22Rv1 (cell line): Measurements from ENCODE around the gene KRT9.

Source experiments
- ZFX ChIP-seq: fragments of 450-650 bp; IDR thresholded peaks from 2 replicates; pipeline ENCODE4 v1.6.1; 2017; ENCODE audit warnings: antibody characterized with exemption, borderline replicate concordance
- TF ChIP-seq, protein P1 (sequence below): fragments of 450-650 bp; IDR thresholded peaks from 2 replicates; pipeline ENCODE4 v1.5.1; 2017; ENCODE audit warnings: mild to moderate bottlenecking

- TF ChIP-seq, protein P1, sequence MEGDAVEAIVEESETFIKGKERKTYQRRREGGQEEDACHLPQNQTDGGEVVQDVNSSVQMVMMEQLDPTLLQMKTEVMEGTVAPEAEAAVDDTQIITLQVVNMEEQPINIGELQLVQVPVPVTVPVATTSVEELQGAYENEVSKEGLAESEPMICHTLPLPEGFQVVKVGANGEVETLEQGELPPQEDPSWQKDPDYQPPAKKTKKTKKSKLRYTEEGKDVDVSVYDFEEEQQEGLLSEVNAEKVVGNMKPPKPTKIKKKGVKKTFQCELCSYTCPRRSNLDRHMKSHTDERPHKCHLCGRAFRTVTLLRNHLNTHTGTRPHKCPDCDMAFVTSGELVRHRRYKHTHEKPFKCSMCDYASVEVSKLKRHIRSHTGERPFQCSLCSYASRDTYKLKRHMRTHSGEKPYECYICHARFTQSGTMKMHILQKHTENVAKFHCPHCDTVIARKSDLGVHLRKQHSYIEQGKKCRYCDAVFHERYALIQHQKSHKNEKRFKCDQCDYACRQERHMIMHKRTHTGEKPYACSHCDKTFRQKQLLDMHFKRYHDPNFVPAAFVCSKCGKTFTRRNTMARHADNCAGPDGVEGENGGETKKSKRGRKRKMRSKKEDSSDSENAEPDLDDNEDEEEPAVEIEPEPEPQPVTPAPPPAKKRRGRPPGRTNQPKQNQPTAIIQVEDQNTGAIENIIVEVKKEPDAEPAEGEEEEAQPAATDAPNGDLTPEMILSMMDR: no peak
- no peak for TF ChIP-seq ZFX
Observed at GRCh38 chr17:41585301-41586056, 13.6 kb upstream of the KRT9 start.
